ENCODE results near the gene PGGT1B. TPM values are rescaled to one million over a fixed set of nuclear protein-coding genes. Genes with fewer than 3 reads are reported as not detected.

PGGT1B gene
- 17.2 TPM for total RNA-seq

DNA sequence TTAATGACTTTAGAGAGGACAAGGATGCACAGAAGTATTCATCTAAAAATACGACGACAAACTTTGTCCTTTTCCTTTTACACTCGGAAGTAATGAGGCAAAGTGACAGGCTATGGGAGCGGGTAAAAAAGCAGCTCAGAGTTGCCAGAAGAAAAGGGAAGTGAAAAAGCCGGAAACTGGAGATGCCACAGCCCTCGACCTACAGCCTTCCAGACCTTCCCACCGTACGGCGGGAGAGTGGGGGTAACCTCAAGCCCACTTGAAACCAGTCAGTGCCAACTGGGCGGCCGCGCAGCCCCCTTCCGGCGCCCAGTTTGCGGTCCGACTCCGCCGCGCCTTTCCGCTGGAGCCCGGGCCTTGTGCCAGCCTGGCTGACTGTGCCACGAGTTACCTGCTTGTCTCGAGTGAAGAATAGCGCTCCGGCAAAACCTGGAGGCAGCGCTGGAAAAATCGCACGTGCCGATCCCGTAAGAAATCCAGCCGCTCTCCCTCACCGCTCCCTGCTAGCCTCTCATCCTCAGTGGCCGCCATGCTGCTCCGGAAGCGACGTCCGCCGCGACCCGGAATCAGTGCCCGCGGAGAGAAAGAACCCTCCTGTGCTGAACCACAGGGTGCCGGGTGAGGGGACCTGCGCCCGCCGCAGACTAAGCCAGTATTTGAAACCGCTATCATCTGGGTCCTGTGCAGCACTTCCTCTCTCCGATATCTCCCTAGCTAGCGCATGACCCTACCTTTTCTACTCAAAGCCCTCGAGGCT, at the start of gene PGGT1B:
Gene PGGT1B (minus strand): TSS at position 557 of the 757 bp plus-strand sequence. CDS start 26 bp downstream, at position 531.
- peak; percentile 86 for DNase-seq

DNA sequence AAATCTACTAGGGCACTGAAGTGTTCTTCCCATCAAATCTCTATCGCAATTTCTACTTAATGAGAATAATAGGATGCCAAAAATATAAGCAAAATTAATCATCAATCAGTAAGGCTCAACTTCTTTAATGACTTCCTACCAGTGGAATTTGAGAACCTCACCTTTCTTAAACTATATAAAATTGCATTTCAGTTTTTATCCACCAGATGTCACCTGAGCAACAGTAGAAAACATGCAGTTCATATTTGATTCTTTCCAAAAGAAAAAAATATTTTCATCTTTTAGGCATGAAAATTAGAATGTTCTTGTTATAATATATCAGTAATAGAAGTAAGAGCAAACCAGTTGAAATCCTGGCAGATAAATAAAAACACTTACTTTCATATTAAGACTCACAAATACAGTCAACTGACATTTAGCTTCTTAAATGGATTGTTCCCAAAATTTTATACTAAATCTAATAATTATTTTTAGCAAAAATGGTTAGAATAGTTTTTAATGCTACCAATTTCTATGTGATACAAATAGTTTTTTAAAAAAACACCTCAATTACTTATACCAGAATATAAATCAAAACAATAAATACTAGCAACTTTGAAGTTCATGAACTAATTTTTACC, 47.2 kb upstream of the PGGT1B start:
- no peak for DNase-seq

DNA sequence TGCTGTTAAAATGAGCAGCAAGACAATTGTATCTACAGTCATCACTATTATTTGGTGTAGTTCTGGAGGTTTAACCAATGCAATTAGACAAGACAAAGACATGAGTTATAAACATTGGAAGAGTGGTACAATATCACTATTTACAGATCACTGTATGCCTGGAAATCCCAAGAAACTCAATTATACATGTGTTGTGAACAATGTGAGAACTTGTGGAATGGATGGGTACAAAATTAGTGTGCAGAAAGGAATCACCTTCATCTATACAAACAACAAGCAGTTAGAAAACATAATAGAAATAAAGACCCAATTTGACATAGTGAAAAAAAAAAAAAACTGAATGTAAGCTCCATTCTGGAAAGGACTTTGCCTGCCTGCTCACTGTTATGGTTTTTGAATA, 46.1 kb upstream of the PGGT1B start:
- no peak for DNase-seq

DNA sequence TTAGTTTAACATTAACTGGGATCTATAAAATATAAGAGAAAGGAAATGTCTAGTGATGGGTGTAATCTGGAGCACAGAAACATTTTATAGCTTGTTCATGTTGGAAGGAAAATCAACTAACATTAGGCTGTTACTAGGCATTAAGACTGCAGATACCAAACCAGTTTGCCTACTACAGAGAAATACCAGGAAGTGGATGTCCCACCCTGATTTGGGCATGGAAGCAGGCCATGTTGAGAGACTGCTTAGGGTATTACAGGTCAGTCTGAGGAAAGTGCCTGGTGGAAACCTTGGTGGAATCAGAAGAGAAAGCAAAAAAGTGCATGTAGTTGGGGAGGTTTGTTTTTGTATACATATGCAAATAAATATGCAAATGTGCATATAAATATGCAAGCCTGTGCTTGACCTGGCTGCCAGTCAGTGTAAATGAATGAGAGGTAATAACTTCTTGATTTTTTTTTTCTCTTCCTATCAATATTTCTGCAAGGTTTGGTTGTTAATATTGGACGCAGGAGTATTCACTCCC, 43.4 kb upstream of the PGGT1B start:
- DNase-seq = no peak

DNA sequence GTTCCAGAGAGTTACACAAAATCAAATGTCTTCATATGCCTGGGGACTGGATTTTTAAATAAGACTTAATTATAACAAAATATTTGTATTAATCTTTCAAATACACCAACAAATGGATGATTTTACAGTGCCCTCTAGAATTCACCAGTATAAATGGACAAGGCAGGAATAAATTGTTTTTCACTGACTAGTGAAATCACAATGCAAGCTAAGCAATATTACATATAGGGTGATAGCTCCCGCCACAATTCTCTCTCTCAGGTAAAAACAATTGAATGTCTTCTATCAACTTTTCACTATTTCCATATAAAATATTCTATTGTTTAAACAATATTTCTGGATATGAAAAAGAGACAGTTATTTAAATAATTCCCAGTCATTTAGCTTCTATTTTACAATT, 41.8 kb upstream of the PGGT1B start:
- DNase-seq = no peak

DNA sequence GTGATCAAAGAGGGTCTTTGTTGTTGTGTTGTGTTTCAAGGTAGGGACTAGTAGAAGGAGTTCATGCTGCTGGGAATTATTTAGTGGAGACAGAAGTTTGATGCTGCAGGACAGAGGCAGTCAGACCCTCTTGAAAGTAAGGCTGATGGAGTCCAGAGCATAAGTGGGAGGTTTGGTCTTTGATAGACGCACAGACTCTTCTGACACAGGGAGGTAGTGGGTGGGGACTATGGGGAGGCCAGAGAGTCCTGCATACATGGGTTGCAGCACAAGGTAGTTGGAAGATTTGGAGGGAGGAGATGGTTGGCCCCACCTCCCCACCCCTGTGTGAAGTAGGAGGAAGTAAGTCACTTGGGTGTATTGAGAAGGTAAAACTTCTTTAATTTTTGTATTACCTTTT, 36.1 kb upstream of the PGGT1B start:
- no peak for DNase-seq

DNA sequence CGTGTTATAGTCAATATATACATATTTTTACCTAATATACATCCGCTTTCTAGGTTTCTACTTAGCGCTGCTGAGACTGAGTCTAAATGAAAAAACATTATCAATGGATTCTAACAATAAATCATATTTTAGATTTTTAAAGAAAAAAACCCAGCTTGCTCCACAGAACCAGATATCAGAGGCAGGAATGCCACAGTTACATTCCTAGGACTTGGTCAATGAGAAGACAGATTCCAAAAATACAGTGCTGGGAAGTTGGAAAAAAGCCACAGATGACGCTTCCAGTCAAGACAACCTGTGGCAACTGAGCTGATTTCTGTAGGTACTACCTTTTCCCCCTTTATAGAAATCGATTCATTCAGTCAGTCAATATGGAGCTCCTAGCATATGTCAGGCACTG, 34.4 kb upstream of the PGGT1B start:
- DNase-seq = no peak

DNA sequence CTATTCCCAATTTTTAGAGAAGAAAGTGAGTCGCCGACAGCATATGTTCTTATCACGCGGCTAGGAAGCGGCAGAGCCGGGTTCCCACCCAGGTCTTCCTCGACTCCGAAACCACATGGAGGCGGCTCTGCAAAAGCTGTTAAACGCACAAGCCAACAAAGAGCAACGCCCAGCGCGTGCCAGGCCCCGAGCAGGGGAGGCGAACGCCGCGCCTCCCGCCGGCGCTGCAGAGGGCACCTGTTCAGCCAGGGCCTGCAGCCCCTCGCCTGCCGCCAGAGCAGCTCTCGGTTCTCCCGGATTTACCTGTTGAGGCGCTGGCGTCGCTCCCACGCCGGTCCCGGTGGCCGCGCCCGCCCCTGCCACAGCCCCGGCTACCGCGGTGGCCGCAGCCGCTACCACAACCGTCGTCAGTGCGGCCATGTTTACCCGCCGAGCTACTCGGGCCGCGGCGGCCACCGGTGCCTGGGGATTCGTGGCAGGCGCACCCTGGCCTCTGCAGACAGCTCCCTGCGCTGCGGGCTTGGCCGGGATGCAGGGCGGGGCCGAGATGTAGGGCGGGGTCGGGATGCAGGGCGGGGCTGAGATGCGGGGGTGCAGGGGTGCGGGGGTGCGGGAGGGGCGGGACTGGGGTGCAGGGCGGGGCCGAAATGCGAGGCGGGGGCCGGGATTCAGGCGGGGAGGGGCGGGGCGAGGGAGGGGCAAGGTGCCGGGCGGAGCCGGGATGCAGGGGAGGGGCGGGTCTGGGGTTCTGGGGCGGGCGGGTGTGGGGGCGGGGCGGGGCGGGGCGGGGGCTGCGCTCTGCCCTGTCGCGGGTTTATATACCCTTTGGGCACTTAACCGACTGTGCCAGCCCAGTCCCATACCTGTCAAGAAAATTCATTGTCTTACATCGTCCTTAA, 33.7 kb upstream of the PGGT1B start, which contains the start of gene CCDC112:
Gene CCDC112 (minus strand): TSS at position 531 of the 899 bp plus-strand sequence. CDS start 111 bp downstream, at position 420.
- peak; percentile 81 for DNase-seq

DNA sequence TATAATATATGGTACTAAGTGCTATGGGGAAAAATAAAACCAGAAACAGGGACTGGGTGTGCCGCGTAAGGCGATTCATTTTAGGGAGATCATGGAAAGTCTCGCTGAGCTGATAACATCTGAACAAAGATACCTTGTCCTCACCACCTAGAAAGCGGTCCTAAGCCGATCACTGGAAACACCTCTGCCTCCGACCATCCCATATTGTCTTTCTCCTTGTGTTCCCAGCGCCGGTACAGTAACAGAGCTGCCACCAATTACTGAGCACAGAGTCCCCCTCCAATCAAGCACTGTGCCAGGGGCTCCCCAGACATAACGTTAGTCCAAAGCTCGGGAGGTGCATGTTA, 33.1 kb upstream of the PGGT1B start:
- DNase-seq = no peak

DNA sequence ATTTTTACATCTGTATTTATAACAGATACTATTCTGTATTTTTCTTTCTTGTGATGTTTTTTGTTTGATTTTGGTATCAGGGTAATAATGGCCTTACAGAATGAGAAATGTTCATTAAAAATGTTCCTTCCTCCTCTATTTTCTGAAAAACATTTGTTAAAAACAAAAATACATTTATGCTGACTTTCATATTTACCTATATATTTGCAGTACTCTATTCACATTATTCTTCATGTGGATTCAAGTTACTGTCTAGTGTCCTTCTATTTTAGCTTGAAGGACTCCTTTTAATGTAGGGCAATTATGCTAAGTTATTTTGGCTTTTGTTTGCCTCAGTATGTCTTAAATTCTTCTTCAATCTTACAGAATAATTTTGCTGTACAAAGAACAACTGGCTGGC, 28.7 kb upstream of the PGGT1B start:
- DNase-seq = no peak

DNA sequence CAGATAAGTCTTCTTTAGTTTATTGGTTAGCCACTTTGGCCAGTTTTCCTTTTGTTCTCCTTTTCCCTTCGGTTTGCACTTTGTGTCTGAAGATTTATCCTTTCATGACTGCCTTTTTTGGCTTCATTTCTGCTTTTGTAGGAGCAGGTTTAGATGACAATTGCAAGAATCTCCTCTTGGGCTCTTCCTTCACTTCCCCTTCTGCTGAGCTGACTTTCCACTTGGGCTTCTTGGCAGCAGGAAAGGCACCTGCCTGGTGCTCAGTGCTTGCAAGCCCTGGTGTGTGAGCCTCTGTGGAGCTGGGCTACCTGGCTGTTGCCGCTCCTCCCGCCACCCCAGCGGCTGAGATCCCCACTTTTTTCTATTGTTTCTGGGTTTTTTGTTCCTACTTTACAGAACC, 26.4 kb upstream of the PGGT1B start:
- no peak for DNase-seq

DNA sequence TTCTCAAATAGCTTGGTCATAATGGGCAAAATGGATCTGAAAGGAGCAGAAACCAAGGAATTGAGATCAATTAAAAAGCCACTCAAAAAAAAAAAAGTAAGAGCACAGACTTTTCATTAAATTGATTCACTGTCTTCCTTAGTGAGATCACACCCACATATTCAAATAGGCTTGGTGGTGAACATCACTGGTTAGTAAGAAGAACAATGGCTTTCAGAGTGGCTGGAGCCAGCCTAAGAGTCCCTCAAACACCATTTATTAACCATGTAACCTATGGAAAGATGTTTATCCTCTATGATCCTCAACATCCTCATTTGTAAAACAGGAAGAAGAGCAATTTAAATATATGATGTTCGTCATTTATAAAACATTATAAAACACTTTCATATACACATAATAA, 21.3 kb upstream of the PGGT1B start:
- no peak for DNase-seq

DNA sequence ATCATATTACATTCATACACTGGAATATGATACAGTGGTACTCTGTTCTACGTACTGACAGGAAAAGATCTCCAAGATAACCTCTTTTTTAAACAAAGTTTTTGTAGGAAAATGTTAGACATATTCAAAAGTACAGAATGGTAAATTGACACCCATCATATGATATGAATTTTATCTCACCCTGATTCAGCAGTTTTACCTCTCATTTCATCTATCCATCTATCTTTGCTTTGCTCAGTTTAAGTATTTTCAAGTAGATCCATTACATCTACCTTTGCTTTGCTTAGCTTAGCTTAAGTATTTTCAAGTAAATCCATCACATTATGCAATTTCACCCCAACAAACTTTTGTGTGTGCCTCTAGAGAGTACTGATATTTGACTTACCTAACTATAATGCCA, 19.5 kb upstream of the PGGT1B start:
- no peak for DNase-seq

DNA sequence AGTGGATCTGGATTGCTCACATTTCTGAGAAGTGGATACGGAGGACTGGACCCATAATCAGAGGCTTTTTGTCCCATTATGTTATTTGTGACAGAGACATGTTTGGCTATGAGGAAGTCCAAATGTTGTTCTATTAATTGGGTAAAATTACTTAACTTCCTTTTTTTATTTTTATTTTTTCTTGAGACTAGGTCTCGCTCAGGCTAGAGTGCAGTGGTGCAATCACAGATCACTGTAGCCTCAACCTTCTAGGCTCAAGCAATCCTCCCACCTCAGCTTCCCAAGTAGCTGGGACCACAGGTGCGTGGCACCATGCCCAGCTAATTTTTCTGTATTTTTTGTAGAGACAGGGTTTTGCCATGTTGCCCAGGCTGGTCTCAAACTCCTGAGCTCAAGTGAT, 11.9 kb upstream of the PGGT1B start:
- no peak for DNase-seq

DNA sequence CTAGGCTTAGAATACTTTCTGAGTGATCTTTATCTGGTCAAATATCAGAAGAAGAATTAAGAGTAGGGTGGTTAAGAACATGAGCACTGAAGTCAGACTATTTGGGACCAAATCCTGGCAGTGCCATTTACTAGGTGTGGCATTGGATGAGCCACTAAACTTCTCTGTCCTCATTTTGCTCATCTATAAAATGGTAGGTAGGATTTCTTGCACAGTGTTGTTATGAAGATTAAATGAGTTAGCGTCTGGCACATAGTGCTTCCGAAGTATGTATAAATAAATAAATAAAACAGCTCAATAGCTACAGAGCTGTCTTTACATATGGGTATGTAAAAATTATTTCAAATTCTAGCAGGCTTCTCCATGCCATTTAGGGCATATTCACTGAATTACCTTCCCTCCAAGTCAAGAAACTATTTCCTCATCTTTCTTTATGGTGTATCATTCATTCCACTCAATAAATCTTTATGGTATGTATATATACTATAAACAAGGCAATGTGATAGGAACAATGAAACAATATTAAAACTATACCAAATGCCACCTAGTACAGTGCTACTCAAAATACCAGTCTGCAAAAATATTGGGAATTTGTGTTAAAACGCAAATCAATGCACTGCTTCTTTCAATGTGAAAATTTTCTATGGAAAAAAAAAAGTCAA, 9.8 kb upstream of the PGGT1B start:
- DNase-seq = no peak

DNA sequence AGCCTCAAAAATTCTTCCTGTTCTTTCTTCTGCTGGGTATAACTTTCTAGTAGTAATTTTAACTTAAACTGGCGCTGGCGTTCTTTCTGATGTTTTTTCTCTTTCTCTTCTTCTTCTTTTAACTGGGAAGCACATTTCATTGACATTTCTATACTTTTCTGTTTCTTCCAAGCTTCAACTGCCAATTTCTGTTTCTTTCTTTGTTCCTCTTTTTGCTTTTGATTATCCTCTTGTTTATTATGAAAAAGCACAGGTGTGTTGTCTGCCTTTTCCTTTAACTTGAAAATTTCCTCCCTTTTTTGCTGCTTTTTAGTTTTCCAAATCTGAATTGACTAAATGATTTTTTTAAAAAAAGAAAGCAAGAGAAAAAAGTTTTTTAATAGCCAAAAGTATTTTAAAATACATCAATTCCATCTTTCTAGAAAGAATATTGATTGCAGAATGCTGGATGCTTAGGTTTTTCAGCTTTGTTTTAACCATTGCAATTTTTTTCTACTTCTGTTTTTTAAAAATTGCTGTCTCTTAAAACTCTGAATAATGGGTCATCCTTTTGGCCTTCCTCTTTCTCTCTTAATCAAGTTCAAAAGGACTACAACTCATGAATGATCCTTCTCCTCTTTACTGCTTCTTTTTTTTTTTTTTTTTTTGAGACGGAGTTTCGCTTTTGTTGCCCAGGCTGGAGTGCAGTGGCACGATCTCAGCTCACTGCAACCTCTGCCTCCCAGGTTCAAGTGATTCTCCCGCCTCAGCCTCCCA, 8.8 kb upstream of the PGGT1B start:
- DNase-seq = no peak

DNA sequence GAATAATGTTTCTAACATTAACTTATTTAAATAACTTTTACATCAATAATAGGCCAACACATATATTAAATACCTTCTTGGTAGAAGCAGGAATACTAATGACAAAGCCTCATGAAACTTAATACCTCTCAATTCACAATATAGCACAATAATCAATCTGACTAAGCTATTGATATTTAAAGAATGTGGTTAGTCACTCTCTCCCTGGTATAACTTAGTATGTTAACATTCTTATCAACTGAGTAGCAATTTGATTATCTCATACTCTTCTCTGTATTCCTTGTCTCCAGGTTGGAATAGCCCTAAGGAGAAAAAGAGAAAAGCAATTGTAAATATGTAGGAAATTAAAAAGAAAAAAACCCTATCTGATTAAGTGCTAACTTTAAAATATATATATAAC, 4.9 kb upstream of the PGGT1B start:
- DNase-seq = no peak

DNA sequence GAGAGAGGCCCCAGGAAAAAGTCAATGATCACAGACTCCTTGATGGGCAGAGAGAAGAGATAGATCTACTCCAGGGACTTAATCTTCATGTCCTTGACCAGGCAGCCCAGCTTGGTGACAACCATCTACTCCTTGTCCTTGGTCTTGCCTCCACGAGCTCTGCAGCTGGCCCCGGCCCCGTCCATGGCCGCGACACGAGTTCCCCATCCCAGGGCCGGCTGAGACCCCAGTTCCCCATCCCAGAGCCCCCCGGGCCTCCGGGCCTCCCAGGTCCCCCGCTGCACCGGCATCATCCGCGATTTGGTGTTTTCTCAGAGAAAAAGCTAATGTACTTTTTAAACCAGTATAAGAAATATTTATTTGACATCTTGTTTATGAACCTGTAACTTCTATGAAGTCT, 2.5 kb upstream of the PGGT1B start:
- DNase-seq = no peak

DNA sequence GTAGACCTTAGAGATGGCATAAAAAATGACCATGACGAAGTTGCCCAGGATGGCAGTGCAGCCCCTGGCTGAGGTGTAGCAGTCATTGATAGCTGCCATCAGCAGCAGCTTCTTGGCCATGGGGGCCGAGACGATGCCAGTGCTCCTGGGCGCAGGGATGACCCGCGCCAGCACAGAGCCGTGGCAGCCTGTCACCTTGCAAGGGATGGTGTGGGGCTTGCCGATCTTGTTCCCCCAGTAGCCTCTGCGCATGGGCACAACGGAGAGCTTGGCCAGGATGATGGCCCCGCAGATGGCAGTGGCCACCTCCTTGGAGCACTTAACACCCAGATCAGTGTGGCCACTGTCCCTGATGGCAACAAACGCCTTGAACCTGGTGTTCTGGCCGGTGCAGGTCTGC, 2.1 kb upstream of the PGGT1B start:
- no peak for DNase-seq

DNA sequence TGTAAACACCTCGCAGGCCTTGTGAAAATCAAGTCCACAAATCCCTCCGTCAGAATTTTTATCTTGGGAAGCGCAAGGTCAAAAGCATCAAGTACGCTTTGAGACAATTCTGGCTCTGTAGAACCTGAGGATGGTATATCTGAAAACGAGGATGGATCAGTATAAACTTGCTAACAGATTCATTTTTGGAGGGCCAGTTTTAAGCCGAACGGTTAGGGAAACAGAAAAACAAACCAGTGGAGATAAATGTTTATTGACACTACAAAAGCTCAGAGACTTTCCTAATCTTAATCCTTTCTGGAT, 352 bp upstream of the PGGT1B start:
- no peak for DNase-seq

DNA sequence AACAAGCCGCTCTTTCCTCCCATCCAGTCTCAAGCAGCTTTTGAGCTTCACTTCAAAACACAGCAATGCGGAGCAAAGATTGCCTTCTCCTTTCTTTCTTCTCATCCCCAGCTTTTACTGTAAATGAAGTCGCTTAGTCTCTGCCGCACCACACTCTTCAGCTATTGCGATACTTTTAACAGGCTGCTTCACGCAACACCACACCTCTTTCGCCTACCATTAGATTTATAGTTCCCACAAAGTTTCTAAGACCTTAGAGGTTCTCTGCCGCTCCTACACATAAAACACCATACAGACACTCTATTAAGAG, 711 bp downstream of the PGGT1B start:
- DNase-seq = no peak

DNA sequence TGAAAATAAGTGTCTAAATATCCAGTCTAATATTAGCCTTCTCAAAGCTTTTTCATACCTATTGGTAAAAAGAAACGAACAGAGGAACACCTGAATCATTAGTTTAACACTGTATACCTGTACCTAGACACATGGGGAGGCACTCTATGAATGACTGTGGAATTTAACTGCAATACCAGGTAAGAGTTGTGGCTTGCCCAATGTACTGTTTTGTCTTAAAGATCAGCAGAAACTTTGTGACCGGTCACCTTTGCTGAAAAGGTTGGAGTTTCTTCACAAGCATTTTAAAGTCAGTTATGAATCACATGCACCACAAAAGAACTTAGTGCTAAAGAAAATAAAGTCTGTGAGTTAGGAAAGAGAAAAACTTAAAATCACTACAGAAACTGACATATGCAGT, 2.4 kb downstream of the PGGT1B start:
- DNase-seq = no peak
